Hepatocyte (in vitro differentiated cells): Measurements from ENCODE around the gene DZIP1L.

Experiments
- CTCF ChIP-seq: fragments of 200-600 bp; sonication (generic); IDR thresholded peaks from 2 replicates; pipeline ENCODE4 v1.5.1; 2016; ENCODE audit warnings: antibody characterized with exemption, mild to moderate bottlenecking; ENCODE audit not compliant: poor library complexity
- EZH2 ChIP-seq: fragments of 200-600 bp; sonication (generic); IDR thresholded peaks from 2 replicates; pipeline ENCODE4 v1.6.1; 2016; ENCODE audit warnings: antibody characterized with exemption, mild to moderate bottlenecking, borderline replicate concordance

- TF ChIP-seq CTCF (no peak), EZH2 (no peak)
These were observed 49.0 kb downstream of the DZIP1L start for GRCh38 chr3:138066383-138066782.
